HG03457 (cell line): ENCODE results near the gene ULK3.
A peak's percentile ranks its signal among the peaks of the same experiment; 100 is the strongest.

Source experiments
- ATAC-seq: cut with Tn5 transposase; IDR thresholded peaks from one replicate; pipeline ENCODE4 v1.9.1; 2021; ENCODE audit warnings: moderate number of reproducible peaks; ENCODE audit not compliant: unreplicated experiment

ULK3 gene

GRCh38 chr15:74800559-74801094 lies 42.3 kb downstream of the ULK3 start:
- no peak for ATAC-seq

- no peak for ATAC-seq
Observed at GRCh38 chr15:74799856-74800558, 42.9 kb downstream of the ULK3 start.

- ATAC-seq, result no peak
Observed at GRCh38 chr15:74799255-74799855, 43.6 kb downstream of the ULK3 start.

GRCh38 chr15:74798388-74799254 lies 44.3 kb downstream of the ULK3 start:
- ATAC-seq, result no peak

- no peak for ATAC-seq
Observed at GRCh38 chr15:74795966-74796625, 46.9 kb downstream of the ULK3 start.

GRCh38 chr15:74794970-74795349 lies 48.0 kb downstream of the ULK3 start:
- no peak for ATAC-seq

- no peak for ATAC-seq
Observed at GRCh38 chr15:74794248-74794969, 48.5 kb downstream of the ULK3 start.

- ATAC-seq, result no peak
Observed at GRCh38 chr15:74793135-74794028, 49.6 kb downstream of the ULK3 start.

- ATAC-seq, result no peak
Observed at GRCh38 chr15:74792227-74793016, 50.5 kb downstream of the ULK3 start.

- ATAC-seq, result no peak
Observed at GRCh38 chr15:74791667-74792066, 51.3 kb downstream of the ULK3 start.

- no peak for ATAC-seq
Observed at GRCh38 chr15:74791007-74791406, 51.9 kb downstream of the ULK3 start.

- ATAC-seq, result no peak
Observed at GRCh38 chr15:74790080-74790916, 52.7 kb downstream of the ULK3 start.

- no peak for ATAC-seq
Observed at GRCh38 chr15:74789741-74790079, 53.2 kb downstream of the ULK3 start.

- no peak for ATAC-seq
Observed at GRCh38 chr15:74789171-74789631, 53.8 kb downstream of the ULK3 start.

- ATAC-seq, result peak; percentile 24
Observed at GRCh38 chr15:74788683-74789151, 54.2 kb downstream of the ULK3 start.

- no peak for ATAC-seq
Observed at GRCh38 chr15:74788042-74788682, 54.8 kb downstream of the ULK3 start.
